Liver (tissue), 3 donors: ENCODE results near the gene ILF2.

Experiments used
- ATF3 ChIP-seq: IDR thresholded peaks from 2 replicates; pipeline ENCODE4 v1.6.1; 2016; ENCODE audit warnings: antibody characterized with exemption
- CTCF ChIP-seq: fragments of 150-350 bp; IDR thresholded peaks from 2 replicates; pipeline ENCODE4 v1.5.1; 2017; ENCODE audit warnings: improper control_type of control experiment, low read depth, low read length; ENCODE audit not compliant: missing input control
- EGR1 ChIP-seq, 2 donors: IDR thresholded peaks; 2 replicates each; pipeline ENCODE4 v1.6.1; 2016 to 2018; ENCODE audit warnings: antibody characterized with exemption in 2 of 2, low read depth in 2 of 2
- GABPA ChIP-seq, 2 donors: IDR thresholded peaks in 1 of 2; conservative IDR thresholded peaks in 1 of 2; 2 replicates each; pipeline ENCODE4 v1.6.1; 2016; ENCODE audit warnings: antibody characterized with exemption in 2 of 2, mild to moderate bottlenecking in 1 of 2, moderate library complexity in 1 of 2
- HNF4G ChIP-seq: IDR thresholded peaks from 2 replicates; pipeline ENCODE4 v1.6.1; 2016; ENCODE audit warnings: antibody characterized with exemption
- JUND ChIP-seq, 2 donors: IDR thresholded peaks; 2 replicates each; pipeline ENCODE4 v1.6.1; 2016; ENCODE audit warnings: antibody characterized with exemption in 2 of 2
- MAX ChIP-seq: IDR thresholded peaks from 2 replicates; pipeline ENCODE4 v1.6.1; 2016; ENCODE audit warnings: antibody characterized with exemption
- NR2F2 ChIP-seq: IDR thresholded peaks from 2 replicates; pipeline ENCODE4 v1.6.1; 2016; ENCODE audit warnings: antibody characterized with exemption
- RAD21 ChIP-seq, 2 donors: IDR thresholded peaks; 2 replicates each; pipeline ENCODE4 v1.6.1; 2016; ENCODE audit warnings: antibody characterized with exemption in 2 of 2, mild to moderate bottlenecking in 2 of 2
- REST ChIP-seq: IDR thresholded peaks from 2 replicates; pipeline ENCODE4 v1.6.1; 2016; ENCODE audit warnings: antibody characterized with exemption, mild to moderate bottlenecking
- SP1 ChIP-seq: IDR thresholded peaks from 2 replicates; pipeline ENCODE4 v1.6.1; 2018; ENCODE audit warnings: antibody characterized with exemption, mild to moderate bottlenecking
- TAF1 ChIP-seq: conservative IDR thresholded peaks from 2 replicates; pipeline ENCODE4 v1.6.1; 2016; ENCODE audit warnings: antibody characterized with exemption, mild to moderate bottlenecking
- YY1 ChIP-seq: IDR thresholded peaks from 2 replicates; pipeline ENCODE4 v1.6.1; 2016; ENCODE audit warnings: antibody characterized with exemption, mild to moderate bottlenecking
- donor health status: healthy.
- donor health status: healthy.

GRCh38 chr1:153698020-153698922, 27.5 kb upstream of the ILF2 start:
- no peak for TF ChIP-seq CTCF
- no peak for TF ChIP-seq JUND (IDR thresholded peaks at IDR 0.05)
- TF ChIP-seq YY1 = no peak
- TF ChIP-seq REST = no peak
- no peak for TF ChIP-seq MAX
- TF ChIP-seq EGR1 (IDR thresholded peaks at IDR 0.05; ENCODE audit: low read depth in 2 of 2) = no peak
- TF ChIP-seq SP1 = peak; percentile 32
- TF ChIP-seq HNF4G = no peak
- no peak for TF ChIP-seq TAF1
- TF ChIP-seq NR2F2 = peak; percentile 57
- TF ChIP-seq RAD21 (IDR thresholded peaks at IDR 0.05) = no peak
- no peak for TF ChIP-seq GABPA (IDR thresholded peaks at IDR 0.05 in 1 of 2, conservative IDR thresholded peaks at IDR 0.05 in 1 of 2)
- no peak for TF ChIP-seq ATF3
